GM10266 (cell line): Measurements from ENCODE around the gene CLDN24.

Experiments
- DNase-seq: peaks from one replicate; pipeline ENCODE4 v3.0.0; 2012; ENCODE audit errors: extremely low spot score
- CTCF ChIP-seq: IDR thresholded peaks from 2 replicates; pipeline ENCODE4 v1.5.1; 2012; ENCODE audit warnings: mild to moderate bottlenecking, low read depth; ENCODE audit not compliant: control insufficient read depth, insufficient read depth; ENCODE audit errors: missing control alignments

CLDN24 gene

DNA sequence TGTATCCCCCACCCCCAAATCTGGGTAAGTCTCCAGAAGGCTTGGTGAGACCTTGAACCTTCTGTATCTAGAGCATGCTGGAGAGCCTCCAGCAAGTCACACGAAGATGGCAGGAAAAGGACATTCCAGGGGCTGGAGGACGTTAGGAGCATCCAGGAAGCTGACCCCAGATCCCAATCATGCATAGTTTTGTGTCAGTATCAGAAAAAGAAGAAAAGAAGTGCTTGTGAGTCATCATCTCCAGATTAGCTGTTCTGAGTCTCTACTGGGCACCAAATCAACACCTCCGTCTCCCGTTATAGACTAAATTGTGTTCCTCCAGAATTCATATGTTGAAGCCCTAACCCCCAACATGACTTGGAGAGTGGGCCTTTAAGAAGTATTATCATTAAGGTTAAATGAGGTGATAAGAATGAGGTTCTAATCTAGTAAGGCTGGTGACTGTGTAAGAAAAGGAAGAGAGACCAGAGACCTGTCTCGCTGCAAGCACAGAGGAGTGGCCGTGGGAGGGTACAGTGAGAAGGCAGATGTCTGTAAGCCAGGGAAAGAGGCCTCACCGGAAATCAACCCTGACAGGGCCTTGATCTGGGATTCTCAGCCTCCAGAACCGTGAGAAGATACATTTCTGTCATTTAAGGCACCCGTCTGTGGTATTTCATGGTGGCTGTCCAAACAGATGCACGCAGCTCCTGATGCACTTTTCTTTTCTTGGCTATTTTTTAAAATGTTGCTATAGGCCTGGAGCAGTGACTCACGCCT lies 38.1 kb upstream of the CLDN24 start:
- no peak for DNase-seq

GRCh38 chr4:183358215-183358755 lies 36.1 kb upstream of the CLDN24 start:
- no peak for TF ChIP-seq CTCF
- DNase-seq: no peak

More for the DNA sequence above, 38.1 kb upstream of the CLDN24 start:
- TF ChIP-seq CTCF: no peak

GRCh38 chr4:183356931-183357675 lies 34.9 kb upstream of the CLDN24 start:
- no peak for TF ChIP-seq CTCF

DNA sequence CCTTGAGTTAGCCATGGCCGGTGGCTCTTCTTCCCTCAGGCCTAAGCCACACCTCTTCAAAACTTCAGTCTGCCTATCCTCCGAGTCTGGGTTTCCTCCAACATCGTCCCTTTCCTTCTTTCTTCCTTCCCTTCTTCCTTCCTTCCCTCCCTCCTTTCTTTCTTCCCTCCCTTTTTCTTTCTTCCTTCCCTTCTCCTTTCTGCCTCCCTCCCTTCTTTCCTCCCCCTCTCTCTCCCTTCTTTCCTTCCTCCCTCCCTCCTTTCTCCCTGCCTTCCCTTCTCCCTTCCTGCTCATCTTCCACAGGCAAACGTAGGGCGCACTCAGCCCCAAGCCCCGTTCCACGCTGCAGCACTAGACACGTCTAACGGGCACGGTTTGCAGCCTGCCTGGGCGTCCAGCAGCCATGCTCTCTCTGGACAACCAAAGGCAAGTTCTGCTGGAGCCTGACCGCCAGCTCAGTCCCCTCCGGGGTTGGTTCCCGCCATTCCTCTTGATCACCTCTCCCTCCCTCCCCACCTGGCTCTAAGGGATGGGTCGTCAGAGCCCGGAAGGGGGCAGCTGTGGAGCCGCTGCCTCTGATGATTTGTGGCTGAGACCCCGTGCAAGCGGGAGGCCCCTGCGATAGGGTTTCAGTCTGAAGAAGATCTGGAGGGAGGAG lies 34.1 kb upstream of the CLDN24 start:
- DNase-seq: no peak
- TF ChIP-seq CTCF: no peak

More at GRCh38 chr4:183356931-183357675, 34.9 kb upstream of the CLDN24 start:
- no peak for DNase-seq

GRCh38 chr4:183355405-183355804 lies 33.2 kb upstream of the CLDN24 start:
- no peak for DNase-seq
- no peak for TF ChIP-seq CTCF

DNA sequence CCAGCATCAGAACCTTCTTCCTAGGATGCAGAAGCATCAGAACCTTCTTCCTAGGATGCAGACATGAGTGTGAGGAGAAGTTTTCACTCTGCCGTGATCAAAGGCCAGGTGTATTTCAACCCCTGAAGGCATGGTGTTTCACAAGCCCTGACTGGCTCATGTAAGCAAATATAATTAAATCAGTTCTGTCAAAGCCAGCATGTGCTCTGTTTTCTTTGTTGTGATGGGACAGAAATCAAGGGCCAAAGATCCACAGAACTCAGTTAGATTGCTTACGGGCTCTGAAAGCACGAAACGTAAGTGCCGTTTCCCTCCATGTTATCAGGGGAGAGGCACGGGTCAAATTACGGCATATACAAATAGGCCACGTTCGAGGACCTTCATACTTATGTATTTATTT lies 32.0 kb upstream of the CLDN24 start:
- no peak for TF ChIP-seq CTCF
- DNase-seq: no peak

- no peak for DNase-seq
- no peak for TF ChIP-seq CTCF
These were observed 31.3 kb upstream of the CLDN24 start for GRCh38 chr4:183353557-183353956.
